ENCODE measurements around the gene INTS11. TPM values are rescaled to one million over a fixed set of nuclear protein-coding genes. Genes with fewer than 3 reads are reported as not detected.

Gene INTS11
- total and polyA plus RNA-seq, 9 of the 15 experiments (the other 6 are each of a cell fraction or from before 2014, with no cell fraction given) = 3.6 to 183 (median 110) TPM

DNA sequence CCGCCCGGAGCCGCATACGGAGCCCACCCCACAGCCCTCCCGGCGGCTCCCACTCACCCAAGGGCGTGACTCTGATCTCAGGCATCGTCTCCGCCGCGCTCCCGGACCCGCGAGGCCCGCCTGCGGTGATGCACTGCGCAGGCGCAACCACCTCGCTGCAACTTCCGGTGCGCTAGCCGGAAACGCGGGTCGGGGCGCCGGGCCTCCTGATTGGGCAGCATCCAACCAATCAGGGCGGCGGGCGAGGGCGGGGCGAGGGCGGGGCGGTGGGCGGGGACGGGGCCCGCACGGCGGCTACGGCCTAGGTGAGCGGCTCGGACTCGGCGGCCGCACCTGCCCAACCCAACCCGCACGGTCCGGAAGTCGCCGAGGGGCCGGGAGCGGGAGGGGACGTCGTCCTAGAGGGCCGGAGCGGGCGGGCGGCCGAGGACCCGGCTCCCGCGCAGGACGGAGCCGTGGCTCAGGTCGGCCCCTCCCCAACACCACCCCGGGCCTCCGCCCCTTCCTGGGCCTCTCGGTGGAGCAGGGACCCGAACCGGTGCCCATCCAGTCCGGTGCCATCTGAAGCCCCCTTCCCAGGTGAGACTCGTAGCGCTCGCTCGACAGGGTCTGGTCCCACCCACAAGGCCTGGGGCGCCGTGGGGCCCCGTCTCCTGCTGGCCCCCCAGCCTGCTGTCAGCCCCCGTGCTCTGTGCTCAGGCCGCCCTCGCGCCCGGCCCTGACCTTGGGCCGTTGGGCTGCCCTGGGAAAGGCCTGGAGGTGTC lies at the start of gene INTS11, which contains the start of gene CPTP (continued):
- no peak for TF ChIP-seq ATF1 (CRISPR knock-in tag; IDR thresholded peaks at IDR 0.05)
- TF ChIP-seq ATF1 (tag; IDR thresholded peaks at IDR 0.05) = 0 out of 2 replicates have a peak, but pooled peaks have one; percentile 44
- TF ChIP-seq SUPT5H (IDR thresholded peaks at IDR 0.05) = peak; percentile 90
- TF ChIP-seq, protein P1, sequence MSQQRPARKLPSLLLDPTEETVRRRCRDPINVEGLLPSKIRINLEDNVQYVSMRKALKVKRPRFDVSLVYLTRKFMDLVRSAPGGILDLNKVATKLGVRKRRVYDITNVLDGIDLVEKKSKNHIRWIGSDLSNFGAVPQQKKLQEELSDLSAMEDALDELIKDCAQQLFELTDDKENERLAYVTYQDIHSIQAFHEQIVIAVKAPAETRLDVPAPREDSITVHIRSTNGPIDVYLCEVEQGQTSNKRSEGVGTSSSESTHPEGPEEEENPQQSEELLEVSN (IDR thresholded peaks at IDR 0.05; ENCODE audit: borderline replicate concordance in 1 of 2, extremely low read depth in 1 of 2, insufficient read depth in 1 of 2, insufficient read length in 1 of 2, low read depth in 1 of 2, low read length in 1 of 2, poor library complexity in 1 of 2, severe bottlenecking in 1 of 2) = peak; percentile 47 to 70
- TF ChIP-seq POLR2G (IDR thresholded peaks at IDR 0.05; ENCODE audit: low read depth, low read length) = peak; percentile 89
- TF ChIP-seq, protein P2, sequence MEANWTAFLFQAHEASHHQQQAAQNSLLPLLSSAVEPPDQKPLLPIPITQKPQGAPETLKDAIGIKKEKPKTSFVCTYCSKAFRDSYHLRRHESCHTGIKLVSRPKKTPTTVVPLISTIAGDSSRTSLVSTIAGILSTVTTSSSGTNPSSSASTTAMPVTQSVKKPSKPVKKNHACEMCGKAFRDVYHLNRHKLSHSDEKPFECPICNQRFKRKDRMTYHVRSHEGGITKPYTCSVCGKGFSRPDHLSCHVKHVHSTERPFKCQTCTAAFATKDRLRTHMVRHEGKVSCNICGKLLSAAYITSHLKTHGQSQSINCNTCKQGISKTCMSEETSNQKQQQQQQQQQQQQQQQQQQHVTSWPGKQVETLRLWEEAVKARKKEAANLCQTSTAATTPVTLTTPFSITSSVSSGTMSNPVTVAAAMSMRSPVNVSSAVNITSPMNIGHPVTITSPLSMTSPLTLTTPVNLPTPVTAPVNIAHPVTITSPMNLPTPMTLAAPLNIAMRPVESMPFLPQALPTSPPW (CRISPR knock-in tag; IDR thresholded peaks at IDR 0.05) = peak; percentile 91
- no peak for TF ChIP-seq CEBPB (tag; IDR thresholded peaks at IDR 0.05)
- TF ChIP-seq ELF2 (CRISPR knock-in tag; IDR thresholded peaks at IDR 0.05) = no peak
- peak; percentile 73 for TF ChIP-seq CXXC5 (CRISPR knock-in tag; IDR thresholded peaks at IDR 0.05)
- TF ChIP-seq, protein P3, sequence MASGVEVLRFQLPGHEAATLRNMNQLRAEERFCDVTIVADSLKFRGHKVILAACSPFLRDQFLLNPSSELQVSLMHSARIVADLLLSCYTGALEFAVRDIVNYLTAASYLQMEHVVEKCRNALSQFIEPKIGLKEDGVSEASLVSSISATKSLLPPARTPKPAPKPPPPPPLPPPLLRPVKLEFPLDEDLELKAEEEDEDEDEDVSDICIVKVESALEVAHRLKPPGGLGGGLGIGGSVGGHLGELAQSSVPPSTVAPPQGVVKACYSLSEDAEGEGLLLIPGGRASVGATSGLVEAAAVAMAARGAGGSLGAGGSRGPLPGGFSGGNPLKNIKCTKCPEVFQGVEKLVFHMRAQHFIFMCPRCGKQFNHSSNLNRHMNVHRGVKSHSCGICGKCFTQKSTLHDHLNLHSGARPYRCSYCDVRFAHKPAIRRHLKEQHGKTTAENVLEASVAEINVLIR (CRISPR knock-in tag; IDR thresholded peaks at IDR 0.05) = no peak
- TF ChIP-seq CBX8 (IDR thresholded peaks at IDR 0.05; ENCODE audit: borderline replicate concordance, extremely low read depth, low read depth, low read length, poor library complexity, severe bottlenecking) = no peak
- peak; percentile 97 for TF ChIP-seq GABPA (tag; conservative IDR thresholded peaks at IDR 0.05; ENCODE audit: low read depth)
- TF ChIP-seq ZSCAN32 (CRISPR knock-in tag; IDR thresholded peaks at IDR 0.05) = no peak
- peak; percentile 6; the same call in 1 of the 2 replicates for TF ChIP-seq SIN3B (IDR thresholded peaks at IDR 0.05; ENCODE audit: low read depth)
- TF ChIP-seq, protein P4, sequence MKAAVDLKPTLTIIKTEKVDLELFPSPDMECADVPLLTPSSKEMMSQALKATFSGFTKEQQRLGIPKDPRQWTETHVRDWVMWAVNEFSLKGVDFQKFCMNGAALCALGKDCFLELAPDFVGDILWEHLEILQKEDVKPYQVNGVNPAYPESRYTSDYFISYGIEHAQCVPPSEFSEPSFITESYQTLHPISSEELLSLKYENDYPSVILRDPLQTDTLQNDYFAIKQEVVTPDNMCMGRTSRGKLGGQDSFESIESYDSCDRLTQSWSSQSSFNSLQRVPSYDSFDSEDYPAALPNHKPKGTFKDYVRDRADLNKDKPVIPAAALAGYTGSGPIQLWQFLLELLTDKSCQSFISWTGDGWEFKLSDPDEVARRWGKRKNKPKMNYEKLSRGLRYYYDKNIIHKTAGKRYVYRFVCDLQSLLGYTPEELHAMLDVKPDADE (conservative IDR thresholded peaks at IDR 0.05; ENCODE audit: control insufficient read depth, low read depth, low read length) = peak; percentile 43; the same call in 1 of the 2 replicates
- TF ChIP-seq NR2F6 (CRISPR knock-in tag; IDR thresholded peaks at IDR 0.05) = no peak
- no peak for TF ChIP-seq NR3C1 (CRISPR knock-in tag; IDR thresholded peaks at IDR 0.05)
- TF ChIP-seq TARDBP (IDR thresholded peaks at IDR 0.05) = no peak
- TF ChIP-seq NFYB (IDR thresholded peaks at IDR 0.05; ENCODE audit: extremely low read depth, insufficient read length) = peak; percentile 81
- peak; percentile 87 for TF ChIP-seq POLR2B (IDR thresholded peaks at IDR 0.05; ENCODE audit: low read depth, partially characterized antibody)
- peak; percentile 82 for TF ChIP-seq RBFOX2 (IDR thresholded peaks at IDR 0.05; ENCODE audit: low read depth, low read length)
- peak; percentile 76; the same call in 1 of the 2 replicates for TF ChIP-seq ESRRA (IDR thresholded peaks at IDR 0.05; ENCODE audit: borderline replicate concordance, low read depth)
- TF ChIP-seq PHF8 (IDR thresholded peaks at IDR 0.05; ENCODE audit: borderline replicate concordance, low read length) = peak; percentile 89; the same call in 1 of the 2 replicates
- TF ChIP-seq CTBP1 (IDR thresholded peaks at IDR 0.05; ENCODE audit: borderline replicate concordance) = peak; percentile 11; the same call in 1 of the 2 replicates

Measured in K562 (cell line).